Activated naive CD4-positive, alpha-beta T cell treated with anti-CD3 and anti-CD28 coated beads, Interleukin-2, amount 50 U/mL, for 72 hours (primary cell): Measurements from ENCODE around the gene SLC44A2. TPM values are rescaled to one million over a fixed set of nuclear protein-coding genes. Genes with fewer than 3 reads are reported as not detected.
A peak's percentile ranks its signal among the peaks of the same experiment; 100 is the strongest.
"Not testable (repeated sequence)": the region's sequence is repeated elsewhere in the genome, so short reads cannot be mapped to it uniquely, and the experiment has no call there.

ENCODE experiments used
- ATAC-seq, 2 donors: fragments of 150-1000 bp; cut with Tn5 transposase; 2 replicates each; pipeline ENCODE4 v1.10.0; 2021; ENCODE audit warnings: mild to moderate bottlenecking in 2 of 2, moderate library complexity in 2 of 2
- DNase-seq, 2 donors: peaks; one replicate each; pipeline ENCODE4 v3.0.0; 2021 to 2022; ENCODE audit warnings: low spot score in 2 of 2
- H3K27ac Mint-ChIP-seq, 2 donors: one replicate each; pipeline ENCODE4 v1.8.0; 2022; ENCODE audit warnings: mild to moderate bottlenecking in 2 of 2, mixed read lengths in 2 of 2
- H3K36me3 Mint-ChIP-seq, 2 donors: one replicate each; pipeline ENCODE4 v1.8.0; 2022; ENCODE audit warnings: mixed read lengths in 2 of 2
- H3K9me3 Mint-ChIP-seq, 2 donors: one replicate each; pipeline ENCODE4 v1.8.0; 2022; ENCODE audit warnings: mixed read lengths in 2 of 2
- total RNA-seq, 2 donors: library from RNA; stranded (reverse); gene quantifications; one replicate each; pipeline ENCODE4 v1.2.3, GENCODE V29; 2022

SLC44A2 gene
- total RNA-seq, 2 donors from 2014 or later: 81.3 to 92.0 TPM

- Mint-ChIP-seq H3K27ac (peak overlapping the region in 1 of 2 donors; percentile 79), H3K9me3 (no peaks in the 10 kb centered on the region)
- no peak for DNase-seq
These were observed 35.0 kb downstream of the SLC44A2 start for GRCh38 chr19:10660346-10660745.

GRCh38 chr19:10661946-10662345, 36.6 kb downstream of the SLC44A2 start:
- Mint-ChIP-seq H3K36me3 (peaks cover 0 to 19% of the 10 kb centered on the region in 2 donors), H3K9me3 (no peaks in the 10 kb centered on the region), H3K27ac (peak overlapping the region; percentile 62 to 97)
- ATAC-seq (peak in 1 of 2 donors; percentile 4), DNase-seq (no peak)

More at GRCh38 chr19:10660346-10660745, 35.0 kb downstream of the SLC44A2 start:
- H3K36me3 Mint-ChIP-seq: peaks cover 9 to 35% of the 10 kb centered on the region in 2 donors
- ATAC-seq: no peak

GRCh38 chr19:10662384-10663251, 37.3 kb downstream of the SLC44A2 start:
- ATAC-seq (peak in 1 of 2 donors; percentile 43), DNase-seq (no peak)
- Mint-ChIP-seq H3K36me3 (peaks cover 0 to 14% of the 10 kb centered on the region in 2 donors), H3K9me3 (no peaks in the 10 kb centered on the region), H3K27ac (peak overlapping the region; percentile 62 to 97)

DNA sequence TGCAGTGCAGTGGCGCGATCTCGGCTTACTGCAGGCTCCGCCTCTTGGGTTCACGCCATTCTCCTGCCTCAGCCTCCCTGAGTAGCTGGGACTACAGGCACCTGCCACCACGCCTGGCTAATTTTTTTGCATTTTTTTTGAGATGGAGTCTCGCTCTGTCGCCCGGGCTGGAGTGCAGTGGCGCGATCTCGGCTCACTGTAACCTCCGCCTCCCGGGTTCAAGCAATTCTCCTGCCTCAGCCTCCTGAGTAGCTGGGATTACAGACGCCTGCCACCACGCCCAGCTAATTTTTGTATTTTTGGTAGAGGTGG, 37.9 kb downstream of the SLC44A2 start:
- not testable (repeated sequence) for H3K9me3 Mint-ChIP-seq, DNase-seq, ATAC-seq
- peak overlapping the region in 1 of 2 donors; percentile 97 for H3K27ac Mint-ChIP-seq
- H3K36me3 Mint-ChIP-seq: peaks cover 0 to 14% of the 10 kb centered on the region in 2 donors

DNA sequence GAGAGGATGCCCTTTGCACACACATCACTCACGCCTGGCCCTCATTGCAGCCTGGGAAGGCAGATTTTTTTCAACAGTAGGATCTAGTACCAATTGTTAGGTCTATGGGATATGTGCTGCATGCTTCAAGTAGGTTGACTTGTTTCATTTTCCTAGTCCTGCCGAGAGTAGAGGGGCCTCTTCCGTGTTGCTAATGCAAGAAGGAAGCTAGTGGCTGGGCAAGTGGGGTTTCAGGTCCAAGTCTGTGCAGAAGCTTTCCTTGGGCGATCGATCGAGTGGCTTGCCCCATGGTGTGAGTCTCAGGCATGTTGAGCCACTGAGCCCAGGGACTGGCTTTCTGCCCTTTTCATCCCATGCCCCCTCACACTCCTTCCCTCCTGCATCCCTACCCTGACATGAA, 42.5 kb downstream of the SLC44A2 start:
- H3K36me3 Mint-ChIP-seq: peaks cover 4 to 5% of the 10 kb centered on the region in 2 donors
- peak overlapping the region in 1 of 2 donors; percentile 55 for H3K27ac Mint-ChIP-seq
- ATAC-seq: peak in 1 of 2 donors; percentile 15

DNA sequence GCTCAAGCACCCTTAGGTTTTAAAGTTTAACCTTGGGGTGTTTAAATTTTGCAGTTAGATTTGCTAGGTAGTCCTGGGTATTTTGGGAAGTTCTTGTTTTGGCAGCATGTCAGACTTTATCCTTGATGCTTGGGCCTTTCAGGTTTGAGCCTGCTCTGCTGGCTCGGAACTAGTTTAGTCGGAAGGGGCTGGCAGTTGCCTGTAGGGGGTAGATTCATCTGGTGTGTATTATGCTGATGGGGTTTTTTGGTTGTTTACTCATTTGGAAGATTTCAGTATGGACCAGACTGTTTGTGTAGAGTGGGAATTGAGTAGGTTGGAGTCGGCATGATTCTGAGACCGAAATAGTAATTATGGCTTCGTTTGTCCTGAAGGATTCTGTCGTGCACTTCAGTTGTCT, 43.9 kb downstream of the SLC44A2 start:
- peaks cover 8 to 10% of the 10 kb centered on the region in 2 donors for H3K36me3 Mint-ChIP-seq
- DNase-seq (no peak), ATAC-seq (no peak)
- no peaks in the 10 kb centered on the region for H3K9me3 Mint-ChIP-seq
- peak overlapping the region in 1 of 2 donors; percentile 41 for H3K27ac Mint-ChIP-seq

More for the DNA sequence above, 42.5 kb downstream of the SLC44A2 start:
- no peaks in the 10 kb centered on the region for H3K9me3 Mint-ChIP-seq
- no peak for DNase-seq

- Mint-ChIP-seq H3K27ac (no peak overlapping the region), H3K36me3 (peaks cover 8 to 10% of the 10 kb centered on the region in 2 donors), H3K9me3 (no peaks in the 10 kb centered on the region)
- ATAC-seq (no peak), DNase-seq (no peak)
These were observed 44.8 kb downstream of the SLC44A2 start for GRCh38 chr19:10670182-10670581.

GRCh38 chr19:10670876-10671804, 45.8 kb downstream of the SLC44A2 start:
- peak overlapping the region in 1 of 2 donors; percentile 57 for H3K27ac Mint-ChIP-seq
- ATAC-seq: peak in 1 of 2 donors; percentile 15
- peaks cover 8 to 10% of the 10 kb centered on the region in 2 donors for H3K36me3 Mint-ChIP-seq
- H3K9me3 Mint-ChIP-seq: no peaks in the 10 kb centered on the region
- DNase-seq: no peak

- H3K36me3 Mint-ChIP-seq: peaks cover 8 to 13% of the 10 kb centered on the region in 2 donors
- not testable (repeated sequence) for H3K27ac Mint-ChIP-seq, H3K9me3 Mint-ChIP-seq, DNase-seq, ATAC-seq
These were observed 46.6 kb downstream of the SLC44A2 start for GRCh38 chr19:10671922-10672321.

DNA sequence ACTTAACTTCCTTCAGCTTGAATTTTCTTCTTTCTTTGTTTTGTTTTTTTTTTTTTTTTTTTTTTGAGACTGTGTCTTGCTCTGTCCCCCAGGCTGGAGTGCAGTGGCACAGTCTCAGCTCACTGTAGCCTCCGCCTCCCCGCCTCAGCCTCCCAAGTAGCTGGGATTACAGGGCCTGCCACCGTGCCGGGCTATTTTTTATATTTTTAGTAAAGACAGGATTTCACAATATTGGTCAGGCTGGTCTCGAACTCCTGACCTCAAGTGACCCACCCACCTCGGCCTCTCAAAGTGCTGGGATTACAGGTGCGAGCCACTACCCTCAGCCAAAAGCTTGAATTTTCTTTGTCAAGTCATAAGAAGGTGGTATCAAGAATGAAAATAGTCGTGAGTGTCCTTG, 49.9 kb downstream of the SLC44A2 start:
- H3K27ac Mint-ChIP-seq: peak overlapping the region in 1 of 2 donors; percentile 60
- DNase-seq, ATAC-seq, H3K9me3 Mint-ChIP-seq: not testable (repeated sequence)
- H3K36me3 Mint-ChIP-seq: peaks cover 8 to 24% of the 10 kb centered on the region in 2 donors

- ATAC-seq (no peak), DNase-seq (no peak)
- no peaks in the 10 kb centered on the region for H3K9me3 Mint-ChIP-seq
- peaks cover 18 to 24% of the 10 kb centered on the region in 2 donors for H3K36me3 Mint-ChIP-seq
- H3K27ac Mint-ChIP-seq: no peak overlapping the region
These were observed 52.4 kb downstream of the SLC44A2 start for GRCh38 chr19:10677751-10678150.

- H3K9me3 Mint-ChIP-seq: no peaks in the 10 kb centered on the region
- no peak for ATAC-seq
- H3K36me3 Mint-ChIP-seq: peaks cover 11 to 19% of the 10 kb centered on the region in 2 donors
- no peak for DNase-seq
- no peak overlapping the region for H3K27ac Mint-ChIP-seq
These were observed 53.5 kb downstream of the SLC44A2 start for GRCh38 chr19:10678813-10679212.

GRCh38 chr19:10679743-10680142, 54.4 kb downstream of the SLC44A2 start:
- no peak overlapping the region for H3K27ac Mint-ChIP-seq
- peaks cover 11 to 19% of the 10 kb centered on the region in 2 donors for H3K36me3 Mint-ChIP-seq
- ATAC-seq (no peak), DNase-seq (no peak)
- no peaks in the 10 kb centered on the region for H3K9me3 Mint-ChIP-seq

GRCh38 chr19:10680545-10681135, 55.3 kb downstream of the SLC44A2 start:
- DNase-seq: no peak
- peaks cover 11 to 19% of the 10 kb centered on the region in 2 donors for H3K36me3 Mint-ChIP-seq
- H3K9me3 Mint-ChIP-seq: no peaks in the 10 kb centered on the region
- ATAC-seq: no peak
- peak overlapping the region in 1 of 2 donors; percentile 25 for H3K27ac Mint-ChIP-seq

DNA sequence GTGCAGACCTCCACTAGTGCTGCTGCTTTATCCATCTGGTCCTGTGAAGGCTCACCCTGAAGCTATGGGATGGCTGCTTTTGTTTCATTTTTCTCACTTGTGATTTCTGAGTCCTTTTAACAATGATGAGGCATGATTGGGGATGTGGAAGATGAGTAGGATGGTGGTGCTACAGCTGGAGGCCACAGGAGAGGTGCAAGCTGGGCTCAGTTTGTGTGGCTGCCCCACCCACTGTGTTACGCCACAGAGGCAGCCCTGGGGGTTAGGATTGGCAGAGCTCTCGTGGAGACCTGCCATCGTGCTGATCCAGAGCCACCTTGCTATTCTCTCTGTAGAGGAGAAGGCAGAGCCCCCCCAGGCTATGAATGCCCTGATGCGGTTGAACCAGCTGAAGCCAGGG, 56.3 kb downstream of the SLC44A2 start:
- DNase-seq: no peak
- Mint-ChIP-seq H3K36me3 (peaks cover 11 to 18% of the 10 kb centered on the region in 2 donors), H3K27ac (peak overlapping the region in 1 of 2 donors; percentile 6), H3K9me3 (no peaks in the 10 kb centered on the region)
- ATAC-seq: no peak

DNA sequence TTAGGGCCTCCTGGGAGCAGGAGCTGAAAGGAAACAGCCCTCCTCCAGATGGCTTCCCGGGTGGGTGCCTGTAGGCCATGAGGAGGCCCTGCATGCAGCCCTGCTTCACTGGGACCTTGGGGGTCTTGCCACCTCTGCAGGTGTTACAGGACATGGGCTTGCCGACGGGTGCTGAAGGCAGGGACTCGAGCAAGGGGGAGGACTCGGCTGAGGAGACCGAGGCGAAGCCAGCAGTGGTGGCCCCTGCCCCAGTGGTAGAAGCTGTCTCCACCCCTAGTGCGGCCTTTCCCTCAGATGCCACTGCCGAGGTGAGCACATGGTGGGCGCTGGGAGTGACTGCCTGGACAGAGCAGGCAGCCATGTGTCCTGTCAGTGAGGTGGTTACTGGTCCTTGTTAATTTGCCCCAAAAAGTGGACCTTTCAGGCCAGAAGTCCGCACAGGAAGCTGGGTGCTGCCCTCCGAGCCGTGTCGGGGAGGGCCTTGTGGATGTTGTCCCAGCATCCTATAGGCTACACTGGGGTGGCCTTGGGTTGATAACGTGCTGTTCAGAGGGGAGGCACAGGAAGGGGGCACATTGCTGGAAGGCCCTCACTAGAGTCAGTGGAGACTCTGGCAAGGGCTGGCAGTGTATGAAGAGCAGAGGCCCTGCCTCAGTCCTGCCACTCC, 57.2 kb downstream of the SLC44A2 start:
- Mint-ChIP-seq H3K9me3 (no peaks in the 10 kb centered on the region), H3K27ac (no peak overlapping the region), H3K36me3 (peaks cover 11 to 13% of the 10 kb centered on the region in 2 donors)
- ATAC-seq (peak in 1 of 2 donors; percentile 21), DNase-seq (no peak)
